K562 (cell line): ENCODE results near the gene ETV3. TPM values are rescaled to one million over a fixed set of nuclear protein-coding genes. Genes with fewer than 3 reads are reported as not detected.
A peak's percentile ranks its signal among the peaks of the same experiment; 100 is the strongest.

Source experiments
- ETS2 ChIP-seq: IDR thresholded peaks from 2 replicates; pipeline ENCODE4 v1.6.1; 2016; ENCODE audit warnings: borderline replicate concordance, missing genetic modification characterization, mild to moderate bottlenecking, moderate library complexity, missing compliant biosample characterization; ENCODE audit not compliant: poor library complexity, severe bottlenecking
- HDAC2 ChIP-seq: fragments of 450-650 bp; IDR thresholded peaks from 2 replicates; pipeline ENCODE4 v1.6.1; 2016; ENCODE audit warnings: mild to moderate bottlenecking
- MGA ChIP-seq: fragments of 450-650 bp; IDR thresholded peaks from 2 replicates; pipeline ENCODE4 v1.6.1; 2016; ENCODE audit warnings: mild to moderate bottlenecking, moderate library complexity
- MYC ChIP-seq, 2 experiments: fragments of 250-450 bp in 1 of 2; sonication (Bioruptor Pico) in 1 of 2; IDR thresholded peaks; 2 replicates each; pipeline versions ENCODE4 v1.5.1 to v1.6.1; 2012 to 2021; ENCODE audit warnings: low read depth in 2 of 2, borderline replicate concordance in 1 of 2, improper control_type of control experiment in 1 of 2, low read length in 1 of 2, mild to moderate bottlenecking in 1 of 2, moderate library complexity in 1 of 2
- NR0B1 ChIP-seq: fragments of 450-650 bp; IDR thresholded peaks from one replicate; pipeline ENCODE4 v1.6.1; 2018; ENCODE audit warnings: mild to moderate bottlenecking, moderate library complexity; ENCODE audit not compliant: partially characterized antibody
- SAP30 ChIP-seq: fragments of 200-600 bp; sonication (generic); IDR thresholded peaks from 2 replicates; pipeline ENCODE4 v1.6.1; 2012; ENCODE audit warnings: borderline replicate concordance, low read depth, mild to moderate bottlenecking, moderate library complexity, low read length, control low read depth, inconsistent platforms; ENCODE audit not compliant: insufficient read depth, poor library complexity, severe bottlenecking
- SMC3 ChIP-seq: conservative IDR thresholded peaks from 2 replicates; pipeline ENCODE4 v1.6.1; 2011; ENCODE audit warnings: low read depth, low read length, improper control_type of control experiment; ENCODE audit not compliant: insufficient read depth
- SNIP1 ChIP-seq: fragments of 450-650 bp; IDR thresholded peaks from 2 replicates; pipeline ENCODE4 v1.7.1; 2017; ENCODE audit warnings: low read depth, mild to moderate bottlenecking
- TEAD1 ChIP-seq, 2 experiments: fragments of 450-650 bp in 1 of 2; sonication (generic) in 1 of 2; formaldehyde crosslinking; IDR thresholded peaks; 2 replicates each; pipeline versions ENCODE4 v1.4.0 to v1.8.0; 2020 to 2022; ENCODE audit warnings: mild to moderate bottlenecking in 2 of 2, missing genetic modification reagents in 1 of 2
- TRIM28 ChIP-seq: fragments of 450-650 bp; IDR thresholded peaks from 2 replicates; pipeline ENCODE4 v1.6.1; 2017
- XRCC4 ChIP-seq: IDR thresholded peaks from one replicate; pipeline ENCODE4 v1.6.1; 2011; ENCODE audit not compliant: insufficient read depth, insufficient read length; ENCODE audit errors: extremely low read depth
- ZKSCAN3 ChIP-seq: fragments of 250-450 bp; sonication (Bioruptor Pico); IDR thresholded peaks from 2 replicates; pipeline ENCODE4 v1.4.0; 2020
- ZNF232 ChIP-seq: sonication (generic); formaldehyde crosslinking; IDR thresholded peaks from 2 replicates; pipeline ENCODE4 v1.8.0; 2022; ENCODE audit warnings: mild to moderate bottlenecking, missing genetic modification reagents
- ZSCAN32 ChIP-seq: fragments of 450-650 bp; formaldehyde crosslinking; IDR thresholded peaks from 2 replicates; pipeline ENCODE4 v1.4.0; 2020; ENCODE audit warnings: mild to moderate bottlenecking, moderate library complexity
- polyA plus RNA-seq, 8 experiments: library from polyadenylated mRNA; depleted of rRNA in 4 of 8; stranded (reverse) in 5 of 8; unstranded in 3 of 8; fragments of >200 nt; fragmentation: Nextera tagmentation in 2 of 8; fragmentation: Illumina TruSeq in 1 of 8; extraction: Ambion mirVana in 2 of 8; extraction: Trizol in 1 of 8; gene quantifications; 2 replicates each; pipeline versions ENCODE4 v1.2.1 to v1.2.3, GENCODE V29; 2011 to 2014; ENCODE audit warnings: inconsistent platforms in 1 of 8, missing spikeins in 1 of 8
- total RNA-seq, 7 experiments: library from RNA; depleted of rRNA in 6 of 7; stranded (reverse); fragments of >200 nt in 6 of 7; fragmentation: Illumina TruSeq in 2 of 7; extraction: Trizol in 2 of 7; gene quantifications; 2 replicates each; pipeline versions ENCODE4 v1.2.1 to v1.2.3, GENCODE V29; 2011 to 2021; ENCODE audit warnings: low replicate concordance in 1 of 7

Gene ETV3
- total and polyA plus RNA-seq, 9 of the 15 experiments (the other 6 are each of a cell fraction or from before 2014, with no cell fraction given): 3.1 to 16.0 (median 9.0) TPM

- TF ChIP-seq MGA (no peak), HDAC2 (no peak), NR0B1 (no peak), SMC3 (peak; percentile 73), ZKSCAN3 (CRISPR knock-in tag) (no peak), XRCC4 (no peak), ETS2 (no peak), ZNF232 (no peak), TRIM28 (no peak), TEAD1 (CRISPR knock-in tag; IDR thresholded peaks at IDR 0.05) (peak in 1 of 2 experiments; percentile 66; a peak in 1 of 4 replicates), SNIP1 (no peak), SAP30 (no peak), MYC (IDR thresholded peaks at IDR 0.05; ENCODE audit: low read depth, low read length) (no peak), MYC (CRISPR knock-in tag; IDR thresholded peaks at IDR 0.05; ENCODE audit: borderline replicate concordance, low read depth) (no peak), ZSCAN32 (no peak)
Observed at GRCh38 chr1:157163273-157164127, 25.3 kb upstream of the ETV3 start (continued).
